Neural progenitor cell (in vitro differentiated cells): ENCODE data around the gene TSPAN16. TPM values are rescaled to one million over a fixed set of nuclear protein-coding genes. Genes with fewer than 3 reads are reported as not detected.
"Not testable (repeated sequence)": the region's sequence is repeated elsewhere in the genome, so short reads cannot be mapped to it uniquely, and the experiment has no call there.

Source experiments
- DNase-seq: peaks from one replicate; pipeline ENCODE4 v3.0.0-alpha.2; 2016; ENCODE audit warnings: low spot score
- H2AFZ ChIP-seq: fragments of 200-600 bp; sonication (generic); replicated peaks from 2 replicates; pipeline ENCODE4 v1.6.1; 2016; ENCODE audit warnings: antibody characterized with exemption
- H3F3A ChIP-seq: fragments of 200-600 bp; sonication (generic); 2 replicates; pipeline ENCODE4 v1.6.1; 2016; ENCODE audit warnings: antibody characterized with exemption, low read depth
- H3K27ac ChIP-seq: fragments of 200-600 bp; sonication (generic); 2 replicates; pipeline ENCODE4 v1.5.1; 2016; ENCODE audit warnings: mild to moderate bottlenecking
- H3K27me3 ChIP-seq: fragments of 200-600 bp; sonication (generic); 2 replicates; pipeline ENCODE4 v1.6.1; 2016; ENCODE audit warnings: mild to moderate bottlenecking, moderate library complexity
- H3K36me3 ChIP-seq: fragments of 200-600 bp; sonication (generic); 2 replicates; pipeline ENCODE4 v1.5.1; 2016
- H3K4me1 ChIP-seq: fragments of 200-600 bp; sonication (generic); 2 replicates; pipeline ENCODE4 v1.6.1; 2016; ENCODE audit warnings: mixed run types
- H3K4me2 ChIP-seq: fragments of 200-600 bp; sonication (generic); 2 replicates; pipeline ENCODE4 v1.6.1; 2016
- H3K4me3 ChIP-seq: fragments of 200-600 bp; sonication (generic); 2 replicates; pipeline ENCODE4 v1.5.1; 2016
- H3K79me2 ChIP-seq: fragments of 200-600 bp; sonication (generic); 2 replicates; pipeline ENCODE4 v1.6.1; 2016; ENCODE audit warnings: low read depth
- H3K9ac ChIP-seq: fragments of 200-600 bp; sonication (generic); 2 replicates; pipeline ENCODE4 v1.6.1; 2016
- H3K9me3 ChIP-seq: fragments of 200-600 bp; sonication (generic); 2 replicates; pipeline ENCODE4 v1.5.1; 2016; ENCODE audit warnings: low read depth
- H4K20me1 ChIP-seq: fragments of 200-600 bp; sonication (generic); 2 replicates; pipeline ENCODE4 v1.6.1; 2016; ENCODE audit warnings: low read depth
- H3K27ac Mint-ChIP-seq: 3 replicates; pipeline ENCODE4 v1.8.0; 2021; ENCODE audit warnings: mixed read lengths
- H3K27me3 Mint-ChIP-seq: 2 replicates; pipeline ENCODE4 v1.8.0; 2022; ENCODE audit warnings: low read depth, mild to moderate bottlenecking, inconsistent platforms, moderate library complexity, mixed read lengths; ENCODE audit not compliant: insufficient read depth
- H3K36me3 Mint-ChIP-seq: 3 replicates; pipeline ENCODE4 v1.8.0; 2021; ENCODE audit warnings: mixed read lengths
- H3K4me1 Mint-ChIP-seq: 3 replicates; pipeline ENCODE4 v1.8.0; 2021; ENCODE audit warnings: mixed read lengths
- H3K4me3 Mint-ChIP-seq: 3 replicates; pipeline ENCODE4 v1.8.0; 2021; ENCODE audit warnings: mild to moderate bottlenecking, moderate library complexity, mixed read lengths
- H3K9me3 Mint-ChIP-seq: 3 replicates; pipeline ENCODE4 v1.8.0; 2020; ENCODE audit warnings: mixed read lengths
- CTCF ChIP-seq: fragments of 200-600 bp; sonication (generic); IDR thresholded peaks from 2 replicates; pipeline ENCODE4 v1.5.1; 2017; ENCODE audit warnings: antibody characterized with exemption, mild to moderate bottlenecking
- EZH2 ChIP-seq: fragments of 200-600 bp; sonication (generic); IDR thresholded peaks from 2 replicates; pipeline ENCODE4 v1.6.1; 2017; ENCODE audit warnings: antibody characterized with exemption, mild to moderate bottlenecking, moderate library complexity
- EZH2phosphoT487 ChIP-seq: fragments of 200-600 bp; sonication (generic); IDR thresholded peaks from 2 replicates; pipeline ENCODE4 v1.6.1; 2017; ENCODE audit warnings: antibody characterized with exemption
- total RNA-seq: library from RNA; depleted of rRNA; stranded (reverse); fragments of >200 nt; gene quantifications from 2 replicates; pipeline ENCODE4 v1.2.3, GENCODE V29; 2015; ENCODE audit warnings: low replicate concordance

The TSPAN16 gene
- total RNA-seq, 1 donor from 2014 or later: not detected

GRCh38 chr19:11331502-11331901, 35.5 kb downstream of the TSPAN16 start:
- no peaks in the 10 kb centered on the region for H3F3A ChIP-seq
- no peak for DNase-seq
- H4K20me1 ChIP-seq: no peaks in the 10 kb centered on the region
- H3K9me3 Mint-ChIP-seq: no peaks in the 10 kb centered on the region
- no peaks in the 10 kb centered on the region for H3K79me2 ChIP-seq
- no peak overlapping the region for H3K4me3 ChIP-seq
- no peak for TF ChIP-seq CTCF
- TF ChIP-seq EZH2: no peak
- TF ChIP-seq EZH2phosphoT487: no peak
- H3K9me3 ChIP-seq: no peaks in the 10 kb centered on the region
- H3K4me2 ChIP-seq: no peak overlapping the region
- H3K27ac Mint-ChIP-seq: no peak overlapping the region
- H3K4me3 Mint-ChIP-seq: no peak overlapping the region
- peaks cover 5% of the 10 kb centered on the region for H3K4me1 Mint-ChIP-seq
- no peak overlapping the region for H2AFZ ChIP-seq
- no peak overlapping the region for H3K27ac ChIP-seq
- no peaks in the 10 kb centered on the region for H3K36me3 ChIP-seq
- H3K27me3 Mint-ChIP-seq: no peaks in the 10 kb centered on the region
- H3K27me3 ChIP-seq: no peaks in the 10 kb centered on the region
- no peaks in the 10 kb centered on the region for H3K4me1 ChIP-seq
- no peak overlapping the region for H3K9ac ChIP-seq
- H3K36me3 Mint-ChIP-seq: peaks cover 17% of the 10 kb centered on the region

- H3K27ac ChIP-seq: no peak overlapping the region
- no peak for DNase-seq
- Mint-ChIP-seq H3K27ac (no peak overlapping the region), H3K36me3 (peaks cover 12% of the 10 kb centered on the region), H3K4me1 (peaks cover 7% of the 10 kb centered on the region), H3K27me3 (no peaks in the 10 kb centered on the region), H3K4me3 (no peak overlapping the region), H3K9me3 (no peaks in the 10 kb centered on the region)
- H4K20me1 ChIP-seq: no peaks in the 10 kb centered on the region
- no peak overlapping the region for H2AFZ ChIP-seq
- H3K4me2 ChIP-seq: no peak overlapping the region
- H3F3A ChIP-seq: no peaks in the 10 kb centered on the region
- no peak overlapping the region for H3K9ac ChIP-seq
- no peaks in the 10 kb centered on the region for H3K9me3 ChIP-seq
- no peaks in the 10 kb centered on the region for H3K36me3 ChIP-seq
- no peaks in the 10 kb centered on the region for H3K79me2 ChIP-seq
- no peak for TF ChIP-seq EZH2phosphoT487
- TF ChIP-seq EZH2: no peak
- no peak for TF ChIP-seq CTCF
- H3K27me3 ChIP-seq: no peaks in the 10 kb centered on the region
- H3K4me1 ChIP-seq: no peaks in the 10 kb centered on the region
- no peak overlapping the region for H3K4me3 ChIP-seq
Measured at GRCh38 chr19:11332822-11333221, 36.9 kb downstream of the TSPAN16 start.

GRCh38 chr19:11333838-11334237, 37.9 kb downstream of the TSPAN16 start:
- H3K27ac Mint-ChIP-seq, H3K79me2 ChIP-seq, H3K9me3 ChIP-seq, DNase-seq, H3K27me3 Mint-ChIP-seq, H3K4me2 ChIP-seq, H4K20me1 ChIP-seq, H3K9ac ChIP-seq, H3K4me3 ChIP-seq, H3K9me3 Mint-ChIP-seq, H3F3A ChIP-seq, H3K27me3 ChIP-seq, H3K36me3 ChIP-seq, H2AFZ ChIP-seq, H3K27ac ChIP-seq, H3K4me1 ChIP-seq, H3K4me3 Mint-ChIP-seq: not testable (repeated sequence)
- Mint-ChIP-seq H3K36me3 (peaks cover 12% of the 10 kb centered on the region), H3K4me1 (peaks cover 13% of the 10 kb centered on the region)

GRCh38 chr19:11335449-11336146, 39.6 kb downstream of the TSPAN16 start:
- H3K79me2 ChIP-seq: no peaks in the 10 kb centered on the region
- no peak overlapping the region for H3K27ac ChIP-seq
- no peak overlapping the region for H3K27ac Mint-ChIP-seq
- H3K4me3 ChIP-seq: no peak overlapping the region
- H3K9me3 ChIP-seq: no peaks in the 10 kb centered on the region
- H3K4me1 Mint-ChIP-seq: peaks cover 13% of the 10 kb centered on the region
- peak overlapping the region; percentile 53 for H3K4me3 Mint-ChIP-seq
- no peaks in the 10 kb centered on the region for H3K9me3 Mint-ChIP-seq
- H3K36me3 Mint-ChIP-seq: peaks cover 10% of the 10 kb centered on the region
- H3K27me3 ChIP-seq: peaks cover 14% of the 10 kb centered on the region
- no peaks in the 10 kb centered on the region for H4K20me1 ChIP-seq
- H2AFZ ChIP-seq: no peak overlapping the region
- H3K36me3 ChIP-seq: no peaks in the 10 kb centered on the region
- peaks cover 3% of the 10 kb centered on the region for H3K27me3 Mint-ChIP-seq
- TF ChIP-seq EZH2 (no peak), EZH2phosphoT487 (no peak), CTCF (no peak)
- DNase-seq: no peak
- H3K4me2 ChIP-seq: no peak overlapping the region
- no peaks in the 10 kb centered on the region for H3K4me1 ChIP-seq
- no peaks in the 10 kb centered on the region for H3F3A ChIP-seq
- H3K9ac ChIP-seq: no peak overlapping the region
